ENCODE data around the gene RPS19. TPM values are rescaled to one million over a fixed set of nuclear protein-coding genes. Genes with fewer than 3 reads are reported as not detected.

RPS19 gene
- total and polyA plus RNA-seq, 2 donors = 377 to 1,600 TPM

DNA sequence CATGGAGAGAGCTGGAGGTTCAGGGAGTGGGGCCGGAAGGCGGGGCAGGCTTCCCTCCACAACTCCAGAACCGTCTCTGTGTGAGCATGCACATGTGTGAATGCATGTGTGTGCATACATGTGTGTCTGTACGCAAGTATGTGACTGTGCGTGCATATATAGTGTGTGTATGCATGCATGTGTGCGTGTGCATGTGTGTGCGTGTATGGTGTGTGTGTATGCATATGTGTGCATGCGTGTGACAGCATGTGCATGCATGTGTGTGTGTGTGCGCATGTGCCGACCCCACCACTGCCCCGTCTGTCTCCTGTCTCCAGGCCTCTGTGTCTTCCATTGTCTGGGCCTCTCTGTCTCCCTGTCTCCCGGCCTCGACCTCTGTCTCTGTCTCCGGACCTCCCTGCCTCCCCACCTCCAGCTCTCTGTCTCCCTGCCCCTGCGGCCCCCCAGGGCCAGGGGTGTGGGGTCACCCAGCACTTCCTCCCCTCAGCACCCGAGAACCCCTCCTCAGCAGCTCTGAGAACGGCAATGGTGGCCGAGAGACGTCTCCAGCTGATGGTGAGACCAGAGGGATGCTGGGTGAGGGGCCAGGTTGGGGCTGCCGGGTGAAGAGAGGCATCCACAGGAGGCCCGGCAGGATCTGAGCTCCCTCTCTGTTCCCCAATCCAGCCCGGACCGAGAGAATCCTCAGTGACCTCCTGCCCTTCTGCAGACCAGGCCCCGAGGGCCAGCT, 45.4 kb downstream of the RPS19 start:
- H3K4me3 ChIP-seq (ENCODE audit: low read depth, low read length) = no peak overlapping the region
- no peak for DNase-seq (ENCODE audit: extremely low spot score)
- H3K36me3 ChIP-seq (ENCODE audit: insufficient read depth) = peaks cover 11% of the 10 kb centered on the region
- no peaks in the 10 kb centered on the region for H3K4me1 ChIP-seq (ENCODE audit: insufficient read depth)
- WGBS = 86% methylated on average over 24 of the region's 24 CpGs
- H3K27ac ChIP-seq (ENCODE audit: low read depth) = no peak overlapping the region

DNA sequence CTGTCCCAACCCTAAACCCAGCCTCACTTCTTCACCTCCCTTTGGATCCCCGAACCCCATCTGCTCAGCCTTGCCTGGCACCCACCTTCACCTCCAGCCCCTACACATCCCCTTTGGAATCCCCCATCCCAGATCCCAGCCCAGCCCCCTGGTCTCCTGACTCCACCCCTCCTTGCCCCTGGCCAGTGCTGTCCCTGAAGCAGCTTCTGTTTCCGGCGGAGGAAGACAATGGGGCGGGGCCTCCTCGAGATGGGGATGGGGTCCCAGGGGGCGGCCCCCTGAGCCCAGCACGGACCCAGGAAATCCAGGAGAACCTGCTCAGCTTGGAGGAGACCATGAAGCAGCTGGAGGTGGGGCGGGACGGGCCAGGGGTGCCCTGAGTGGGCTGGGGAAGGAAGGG, 46.2 kb downstream of the RPS19 start:
- no peak overlapping the region for H3K27ac ChIP-seq (ENCODE audit: low read depth)
- peaks cover 11% of the 10 kb centered on the region for H3K36me3 ChIP-seq (ENCODE audit: insufficient read depth)
- H3K4me3 ChIP-seq (ENCODE audit: low read depth, low read length) = no peak overlapping the region
- H3K4me1 ChIP-seq (ENCODE audit: insufficient read depth) = no peaks in the 10 kb centered on the region
- 73% methylated on average over 9 of the region's 9 CpGs for WGBS
- DNase-seq (ENCODE audit: extremely low spot score) = no peak

DNA sequence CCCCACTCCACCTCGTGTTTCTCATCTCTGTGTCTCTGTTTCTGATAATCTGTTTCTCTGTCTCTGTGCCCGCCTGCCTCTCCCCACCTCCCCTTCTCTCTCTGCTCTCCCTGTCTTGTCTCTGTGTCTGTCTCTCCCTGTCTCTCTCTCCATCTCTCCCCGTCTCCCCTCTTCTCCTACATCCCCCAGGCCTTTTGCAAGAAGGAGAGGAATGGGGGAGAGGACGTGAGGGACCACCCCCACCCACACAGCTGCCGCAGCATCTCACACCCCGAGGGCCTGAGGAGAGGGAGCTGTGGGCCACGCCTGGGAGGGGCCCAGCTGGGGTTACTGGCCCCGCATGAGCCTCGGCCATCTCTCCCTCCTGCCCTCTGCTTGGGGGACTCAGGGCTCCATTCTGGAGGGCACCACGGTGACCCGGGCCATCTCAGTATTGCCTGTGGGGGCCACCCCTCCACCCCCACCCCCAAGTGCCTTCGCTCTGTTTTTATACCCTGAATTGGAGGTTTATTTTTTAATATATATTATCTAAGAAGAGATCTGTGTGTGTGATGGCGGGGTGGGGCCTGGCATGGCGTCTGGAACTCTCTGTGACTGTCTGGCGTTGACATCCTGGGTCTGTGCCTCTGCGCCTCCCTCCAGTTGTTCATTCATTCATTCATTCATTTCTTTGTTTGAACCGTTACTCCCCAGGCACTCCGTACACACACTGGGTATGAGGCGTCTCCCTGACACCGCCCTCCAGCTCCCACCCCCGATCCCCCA, 47.0 kb downstream of the RPS19 start:
- H3K27ac ChIP-seq (ENCODE audit: low read depth) = no peak overlapping the region
- H3K36me3 ChIP-seq (ENCODE audit: insufficient read depth) = peaks cover 9% of the 10 kb centered on the region
- WGBS = 73% methylated on average over 21 of the region's 21 CpGs
- no peaks in the 10 kb centered on the region for H3K4me1 ChIP-seq (ENCODE audit: insufficient read depth)
- DNase-seq (ENCODE audit: extremely low spot score) = no peak
- no peak overlapping the region for H3K4me3 ChIP-seq (ENCODE audit: low read depth, low read length)

DNA sequence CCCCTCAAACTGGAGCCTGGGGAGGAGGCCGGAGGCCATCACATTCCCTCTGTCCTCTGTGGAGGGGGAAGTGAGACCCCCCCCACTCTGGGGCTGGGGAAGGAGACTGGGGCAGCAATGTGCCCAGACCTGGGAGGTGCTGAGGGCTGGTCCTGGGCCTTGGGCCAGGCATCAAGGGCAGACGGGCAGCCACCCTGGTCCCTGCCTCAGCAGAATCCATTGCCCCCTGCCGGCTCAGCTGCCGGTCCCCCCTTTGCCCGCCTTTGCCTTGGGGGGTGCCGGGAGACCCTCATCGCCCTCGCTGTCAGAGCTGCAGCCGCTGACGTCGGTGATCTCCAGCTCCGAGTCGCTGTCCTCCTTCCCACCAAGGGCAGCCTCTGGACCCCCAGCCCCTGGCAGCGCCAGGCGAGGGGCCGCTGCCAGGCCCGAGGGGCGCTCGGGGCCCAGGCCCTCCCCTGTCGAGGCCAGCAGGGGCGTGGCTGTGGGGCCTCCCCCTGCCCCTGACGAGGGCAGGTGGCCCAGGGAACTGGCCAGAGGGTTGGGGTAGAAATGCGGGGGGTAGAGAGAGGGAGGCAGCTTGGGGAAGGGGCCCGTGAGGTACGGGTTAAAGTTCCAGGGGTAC, 48.0 kb downstream of the RPS19 start:
- WGBS = 79% methylated on average over 25 of the region's 25 CpGs
- Histone ChIP-seq H3K27ac (ENCODE audit: low read depth) (no peak overlapping the region), H3K36me3 (ENCODE audit: insufficient read depth) (peaks cover 6% of the 10 kb centered on the region), H3K4me1 (ENCODE audit: insufficient read depth) (no peaks in the 10 kb centered on the region), H3K4me3 (ENCODE audit: low read depth, low read length) (no peak overlapping the region)
- DNase-seq (ENCODE audit: extremely low spot score) = no peak

DNA sequence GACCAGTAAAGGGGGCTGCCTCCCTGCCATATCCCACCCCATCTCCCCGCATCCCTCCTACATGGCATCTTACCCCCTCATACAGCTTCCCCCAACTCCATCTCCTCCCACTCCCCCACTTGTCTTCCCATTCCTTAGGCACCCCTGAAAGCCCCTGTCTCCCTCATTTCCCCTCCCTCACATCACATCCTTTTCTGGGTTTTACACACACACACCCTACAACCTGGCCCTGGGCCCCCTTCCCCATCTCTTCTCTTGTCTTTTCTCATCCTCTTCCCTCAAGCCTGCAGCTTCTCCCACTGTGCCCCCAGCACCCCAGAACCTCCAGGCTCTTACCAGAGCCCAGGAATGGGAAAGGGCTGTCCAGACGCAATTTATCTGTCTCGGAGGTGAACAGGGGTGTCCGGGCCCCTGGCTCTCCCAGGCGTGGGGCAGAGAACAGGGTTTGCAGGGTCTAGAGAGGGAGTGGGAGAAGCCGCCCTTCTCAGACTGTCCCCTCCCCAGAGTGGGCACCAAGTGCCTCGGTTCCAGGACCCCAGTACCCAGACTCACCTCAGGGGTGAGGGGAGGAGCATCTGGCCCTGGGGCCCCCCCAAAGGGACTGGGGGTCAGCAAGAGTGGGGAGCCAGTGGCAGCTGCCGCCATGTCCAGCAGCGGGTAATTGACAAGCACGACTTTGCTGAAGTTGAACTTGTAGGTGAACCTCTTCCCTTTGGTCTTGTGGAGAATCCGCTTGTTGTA, 48.8 kb downstream of the RPS19 start:
- no peak overlapping the region for H3K27ac ChIP-seq (ENCODE audit: low read depth)
- no peak for DNase-seq (ENCODE audit: extremely low spot score)
- H3K4me1 ChIP-seq (ENCODE audit: insufficient read depth) = no peaks in the 10 kb centered on the region
- no peak overlapping the region for H3K4me3 ChIP-seq (ENCODE audit: low read depth, low read length)
- WGBS = 74% methylated on average over 11 of the region's 11 CpGs
- H3K36me3 ChIP-seq (ENCODE audit: insufficient read depth) = peaks cover 4% of the 10 kb centered on the region

DNA sequence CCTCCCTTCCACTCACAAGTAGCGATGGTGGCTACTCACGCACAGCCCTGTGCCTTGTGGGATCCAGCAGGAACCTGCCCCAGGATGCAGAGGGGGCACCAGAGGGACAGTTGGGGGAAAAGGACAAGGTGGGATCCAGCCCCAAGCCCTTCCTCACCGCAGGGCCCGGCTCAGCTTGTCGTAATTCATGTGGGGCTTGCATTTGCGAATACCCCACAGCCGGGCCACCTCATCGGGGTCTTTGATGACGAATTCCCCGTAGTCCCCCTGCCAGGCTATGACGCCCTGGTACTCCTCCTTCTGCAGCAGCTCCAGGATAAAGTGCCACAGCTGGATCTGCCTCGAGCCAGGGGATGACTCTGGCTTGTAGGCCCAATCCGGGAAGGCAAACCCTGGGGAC, 49.7 kb downstream of the RPS19 start:
- peaks cover 4% of the 10 kb centered on the region for H3K36me3 ChIP-seq (ENCODE audit: insufficient read depth)
- no peak overlapping the region for H3K4me3 ChIP-seq (ENCODE audit: low read depth, low read length)
- no peak for DNase-seq (ENCODE audit: extremely low spot score)
- 46% methylated on average over 13 of the region's 13 CpGs for WGBS
- H3K4me1 ChIP-seq (ENCODE audit: insufficient read depth) = no peaks in the 10 kb centered on the region
- no peak overlapping the region for H3K27ac ChIP-seq (ENCODE audit: low read depth)

DNA sequence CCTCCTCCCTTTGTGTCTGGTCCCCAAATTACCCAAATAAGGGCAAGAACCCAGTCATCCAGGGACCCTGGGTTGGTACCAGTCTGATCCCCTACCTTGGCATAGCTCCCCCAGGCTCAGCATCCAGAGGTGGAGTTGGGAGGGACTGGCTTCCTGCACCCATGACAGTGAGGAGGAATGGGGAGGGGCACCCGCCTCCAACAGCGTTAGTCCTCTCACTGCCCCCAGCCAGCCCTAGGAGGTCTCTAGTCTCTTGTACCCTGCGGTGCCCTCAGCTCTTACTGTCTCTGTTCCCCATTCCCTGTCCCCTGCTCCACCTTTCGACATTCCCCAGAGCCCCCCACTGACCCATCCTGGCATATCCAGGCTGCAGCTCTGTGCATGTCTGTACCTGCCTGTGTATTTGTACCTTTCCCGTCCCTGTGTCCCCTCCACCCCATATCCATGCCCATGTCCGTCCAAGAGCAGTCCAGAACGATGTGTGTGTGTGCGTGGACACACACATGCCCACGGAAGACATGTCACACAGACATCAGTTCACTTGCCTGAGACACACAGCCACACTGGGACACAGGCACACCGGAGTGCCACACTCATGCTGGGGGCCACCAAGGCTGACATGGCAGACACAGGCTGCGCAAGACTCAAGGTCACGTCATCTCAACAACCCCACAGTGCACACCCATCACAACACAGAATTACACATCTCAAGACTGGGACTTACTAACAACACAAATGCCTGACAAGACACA, 50.4 kb downstream of the RPS19 start:
- WGBS = 58% methylated on average over 12 of the region's 12 CpGs
- H3K4me1 ChIP-seq (ENCODE audit: insufficient read depth) = no peaks in the 10 kb centered on the region
- no peak for DNase-seq (ENCODE audit: extremely low spot score)

DNA sequence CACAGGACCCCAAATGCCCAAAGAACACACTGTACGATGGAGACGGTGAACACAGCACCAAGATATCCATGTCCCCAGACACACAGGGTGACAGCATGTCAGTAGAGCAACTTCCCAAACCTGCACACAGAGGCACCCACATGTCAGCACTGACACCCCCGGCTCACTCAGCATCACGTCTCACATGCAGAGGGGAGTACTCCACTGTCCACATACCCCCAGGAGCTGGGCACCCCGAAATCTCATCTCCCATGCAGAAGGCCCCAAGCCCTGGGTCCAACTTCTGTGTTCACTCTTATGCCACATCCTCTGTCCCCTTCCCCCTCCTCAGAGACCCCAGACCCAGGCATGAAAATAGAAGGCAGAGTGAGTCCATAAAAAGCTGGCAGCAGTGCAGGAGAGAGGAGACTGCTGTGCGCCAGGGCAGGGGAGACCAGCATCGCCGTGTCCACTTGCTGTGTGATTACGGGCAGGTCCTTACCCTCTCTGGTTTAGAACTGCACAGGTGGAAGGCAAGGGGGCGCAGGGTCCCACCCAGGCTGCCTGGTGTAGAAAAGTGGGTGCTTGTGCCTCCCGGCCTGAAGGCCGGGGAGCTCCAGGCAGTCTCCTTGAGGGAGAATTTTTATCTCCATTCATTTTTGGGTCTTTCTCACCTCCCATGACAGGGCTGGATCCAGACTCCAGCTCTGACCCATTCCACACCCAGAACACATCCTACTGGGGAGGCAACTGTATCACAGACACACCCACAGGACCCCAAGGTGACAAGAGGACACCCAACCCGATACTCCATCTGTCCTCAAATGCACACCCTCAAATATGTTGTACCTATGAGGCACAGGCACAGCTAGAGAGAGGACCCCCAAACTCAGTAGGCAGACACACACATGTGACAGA, 51.2 kb downstream of the RPS19 start:
- Histone ChIP-seq H3K27ac (ENCODE audit: low read depth) (no peak overlapping the region), H3K4me1 (ENCODE audit: insufficient read depth) (no peaks in the 10 kb centered on the region), H3K4me3 (ENCODE audit: low read depth, low read length) (no peak overlapping the region), H3K36me3 (ENCODE audit: insufficient read depth) (peaks cover 4% of the 10 kb centered on the region)
- 62% methylated on average over 13 of the region's 13 CpGs for WGBS
- no peak for DNase-seq (ENCODE audit: extremely low spot score)

More for the DNA sequence above, 50.4 kb downstream of the RPS19 start:
- no peak overlapping the region for H3K4me3 ChIP-seq (ENCODE audit: low read depth, low read length)
- H3K27ac ChIP-seq (ENCODE audit: low read depth) = no peak overlapping the region
- H3K36me3 ChIP-seq (ENCODE audit: insufficient read depth) = peaks cover 4% of the 10 kb centered on the region

DNA sequence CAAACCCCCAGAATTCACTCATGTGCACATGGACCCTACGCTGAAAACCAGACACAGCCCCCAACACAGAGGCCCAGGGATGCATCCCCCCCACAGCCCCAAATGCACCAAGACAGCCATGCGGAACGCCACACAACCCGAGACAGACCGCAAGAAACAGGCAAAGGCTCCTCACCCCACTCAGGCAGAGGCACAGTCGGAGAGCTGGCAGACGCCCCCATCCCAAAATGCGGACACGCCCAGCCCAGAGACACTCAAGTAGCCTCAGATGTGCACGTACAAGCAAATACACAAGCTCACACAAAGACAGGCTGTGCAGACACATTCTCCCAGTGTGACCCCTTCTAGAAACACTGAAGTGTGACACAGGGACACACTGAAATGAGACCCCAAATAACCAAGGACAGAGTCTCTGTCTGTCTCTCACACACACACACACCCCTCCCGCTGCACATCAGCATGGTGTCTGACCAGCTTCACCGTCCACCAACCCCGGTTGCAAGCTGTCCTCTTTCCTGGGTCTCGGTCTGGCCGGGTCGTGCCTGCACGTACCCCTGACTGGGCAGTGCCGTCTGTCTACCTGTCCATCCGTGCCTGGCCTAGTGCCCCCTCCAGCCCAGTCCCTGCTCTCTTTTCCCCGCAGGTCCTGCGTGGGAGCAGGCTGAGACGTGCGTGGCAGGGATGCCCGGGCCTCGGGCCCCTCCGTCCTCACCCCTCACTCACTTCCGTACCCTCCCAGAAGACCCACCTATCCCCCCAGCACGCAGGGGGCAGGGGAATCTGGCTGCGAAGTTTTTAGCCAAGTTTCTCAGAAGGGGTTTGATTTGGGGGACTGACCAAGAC, 52.1 kb downstream of the RPS19 start:
- 8% methylated on average over 29 of the region's 29 CpGs for WGBS
- H3K36me3 ChIP-seq (ENCODE audit: insufficient read depth) = no peaks in the 10 kb centered on the region
- H3K4me3 ChIP-seq (ENCODE audit: low read depth, low read length) = no peak overlapping the region
- no peak for DNase-seq (ENCODE audit: extremely low spot score)
- H3K27ac ChIP-seq (ENCODE audit: low read depth) = no peak overlapping the region
- no peaks in the 10 kb centered on the region for H3K4me1 ChIP-seq (ENCODE audit: insufficient read depth)

DNA sequence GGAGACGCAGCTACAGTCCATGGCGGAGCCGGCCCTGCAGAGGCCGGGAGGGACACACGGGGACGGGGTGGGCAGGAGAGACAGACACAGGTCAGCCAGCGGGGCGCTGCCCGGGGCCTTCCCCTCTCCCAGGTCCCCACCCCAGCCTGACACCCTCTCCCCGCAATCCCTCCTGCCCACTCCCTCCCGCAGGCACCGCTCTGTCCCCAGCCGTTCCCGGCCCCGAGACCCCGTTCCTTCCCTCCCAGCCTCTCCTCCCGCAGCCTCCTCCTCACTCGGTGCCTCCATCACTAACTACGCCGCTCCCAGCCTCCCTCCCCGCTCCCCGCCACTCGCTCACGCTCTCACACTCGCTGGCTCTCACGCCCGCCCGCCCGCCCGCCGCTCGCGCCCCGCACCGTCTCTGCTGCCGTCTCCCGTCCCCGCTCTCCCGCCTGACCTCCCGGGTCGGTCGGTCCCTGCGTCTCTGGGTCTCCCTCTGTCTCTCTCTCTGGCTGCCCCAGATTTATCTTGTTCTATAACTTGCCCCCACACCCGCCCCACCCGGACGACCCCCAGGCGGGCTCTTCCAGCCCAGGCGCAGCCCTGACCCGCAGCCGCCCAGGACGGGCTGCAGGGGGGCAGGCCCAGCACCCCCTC, 53.0 kb downstream of the RPS19 start:
- under 1% methylated on average over 51 of the region's 51 CpGs for WGBS
- no peak for DNase-seq (ENCODE audit: extremely low spot score)
- H3K4me1 ChIP-seq (ENCODE audit: insufficient read depth) = no peaks in the 10 kb centered on the region
- H3K4me3 ChIP-seq (ENCODE audit: low read depth, low read length) = no peak overlapping the region
- H3K36me3 ChIP-seq (ENCODE audit: insufficient read depth) = no peaks in the 10 kb centered on the region
- H3K27ac ChIP-seq (ENCODE audit: low read depth) = no peak overlapping the region
